Skeletal muscle satellite cell (primary cell): ENCODE measurements around the gene ACCSL.

Experiments
- H3K27me3 ChIP-seq: 2 replicates; pipeline ENCODE4 v1.7.0; 2013; ENCODE audit warnings: low read length; ENCODE audit not compliant: control insufficient read depth, insufficient read depth
- H3K36me3 ChIP-seq: 2 replicates; pipeline ENCODE4 v1.7.0; 2013; ENCODE audit warnings: mild to moderate bottlenecking, control low read depth, low read length; ENCODE audit not compliant: insufficient read depth
- H3K4me1 ChIP-seq: 2 replicates; pipeline ENCODE4 v1.7.0; 2013; ENCODE audit warnings: low read length; ENCODE audit not compliant: control insufficient read depth, insufficient read depth
- H3K4me2 ChIP-seq: 2 replicates; pipeline ENCODE4 v1.7.0; 2013; ENCODE audit warnings: mild to moderate bottlenecking, low read length
- H3K4me3 ChIP-seq: 2 replicates; pipeline ENCODE4 v1.7.0; 2013; ENCODE audit warnings: low read length
- H3K9ac ChIP-seq: 2 replicates; pipeline ENCODE4 v1.7.0; 2013; ENCODE audit warnings: mild to moderate bottlenecking, low read depth, low read length, moderate library complexity
- H3K9me3 ChIP-seq: replicated peaks from 2 replicates; pipeline ENCODE4 v1.7.0; 2013; ENCODE audit warnings: mild to moderate bottlenecking, control low read depth, low read length

Gene ACCSL

DNA sequence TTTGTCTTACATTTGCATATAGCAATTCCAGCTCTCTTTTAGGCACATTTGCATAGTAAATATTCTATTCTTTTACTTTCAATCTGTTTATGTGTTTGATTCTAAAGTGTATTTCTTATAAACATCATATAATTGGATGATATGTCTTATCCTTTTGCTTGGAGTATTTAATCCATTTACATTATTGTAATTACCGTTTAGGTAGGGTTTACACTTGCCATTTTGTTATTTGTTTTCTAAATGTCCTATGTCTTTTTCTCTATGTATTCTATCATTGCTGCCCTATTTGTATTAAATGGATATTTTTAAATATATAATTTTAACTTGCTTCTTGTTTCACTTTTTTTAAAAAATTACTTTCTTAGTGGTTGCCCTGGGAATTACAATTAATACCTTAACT is 22.8 kb upstream of the ACCSL start:
- no peak overlapping the region for H3K4me3 ChIP-seq
- no peak overlapping the region for H3K9ac ChIP-seq
- H3K27me3 ChIP-seq, result peaks cover 44% of the 10 kb centered on the region
- peaks cover 5% of the 10 kb centered on the region for H3K9me3 ChIP-seq
- H3K4me2 ChIP-seq, result no peak overlapping the region
- no peaks in the 10 kb centered on the region for H3K4me1 ChIP-seq
- H3K36me3 ChIP-seq, result no peaks in the 10 kb centered on the region

DNA sequence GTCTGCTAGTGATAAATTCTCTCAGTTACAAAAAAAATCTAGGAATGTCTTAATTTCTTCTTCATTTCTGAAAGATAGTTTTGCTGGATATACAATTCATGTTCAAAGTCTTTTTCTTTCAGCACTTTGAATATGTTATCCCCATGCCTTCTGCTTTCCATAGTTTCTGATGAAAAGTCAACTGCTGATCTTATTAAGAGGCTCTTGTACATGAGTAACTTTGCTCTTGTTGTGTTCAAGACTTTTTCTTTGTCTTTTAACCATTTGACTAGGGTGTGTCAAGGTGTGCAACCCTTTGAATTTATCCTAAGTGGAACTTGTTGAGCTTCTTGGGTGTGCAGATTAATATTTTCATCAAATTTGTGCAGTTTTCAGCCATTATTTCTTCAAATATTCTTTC is 22.1 kb upstream of the ACCSL start:
- Histone ChIP-seq H3K4me2 (no peak overlapping the region), H3K9ac (no peak overlapping the region), H3K9me3 (peaks cover 5% of the 10 kb centered on the region), H3K27me3 (peaks cover 41% of the 10 kb centered on the region), H3K4me3 (no peak overlapping the region), H3K4me1 (peaks cover 7% of the 10 kb centered on the region), H3K36me3 (no peaks in the 10 kb centered on the region)

GRCh38 chr11:44028401-44028800 is 19.4 kb upstream of the ACCSL start:
- Histone ChIP-seq H3K4me1 (peaks cover 22% of the 10 kb centered on the region), H3K36me3 (no peaks in the 10 kb centered on the region), H3K9me3 (peaks cover 5% of the 10 kb centered on the region), H3K4me2 (no peak overlapping the region), H3K27me3 (peaks cover 63% of the 10 kb centered on the region), H3K4me3 (no peak overlapping the region), H3K9ac (no peak overlapping the region)

- H3K4me1 ChIP-seq, result peaks cover 22% of the 10 kb centered on the region
- peaks cover 5% of the 10 kb centered on the region for H3K9me3 ChIP-seq
- H3K27me3 ChIP-seq, result peaks cover 62% of the 10 kb centered on the region
- H3K4me3 ChIP-seq, result no peak overlapping the region
- H3K4me2 ChIP-seq, result no peak overlapping the region
- no peak overlapping the region for H3K9ac ChIP-seq
- H3K36me3 ChIP-seq, result no peaks in the 10 kb centered on the region
Observed at GRCh38 chr11:44028816-44029506, 18.8 kb upstream of the ACCSL start.

GRCh38 chr11:44029507-44029845 is 18.3 kb upstream of the ACCSL start:
- Histone ChIP-seq H3K36me3 (no peaks in the 10 kb centered on the region), H3K4me2 (no peak overlapping the region), H3K27me3 (peaks cover 57% of the 10 kb centered on the region), H3K9me3 (peaks cover 5% of the 10 kb centered on the region), H3K9ac (no peak overlapping the region), H3K4me1 (peaks cover 22% of the 10 kb centered on the region), H3K4me3 (no peak overlapping the region)

- Histone ChIP-seq H3K4me1 (peaks cover 22% of the 10 kb centered on the region), H3K36me3 (no peaks in the 10 kb centered on the region), H3K27me3 (peaks cover 56% of the 10 kb centered on the region), H3K9me3 (peaks cover 5% of the 10 kb centered on the region), H3K4me3 (no peak overlapping the region), H3K9ac (no peak overlapping the region), H3K4me2 (no peak overlapping the region)
Observed at GRCh38 chr11:44029977-44030911, 17.5 kb upstream of the ACCSL start.

DNA sequence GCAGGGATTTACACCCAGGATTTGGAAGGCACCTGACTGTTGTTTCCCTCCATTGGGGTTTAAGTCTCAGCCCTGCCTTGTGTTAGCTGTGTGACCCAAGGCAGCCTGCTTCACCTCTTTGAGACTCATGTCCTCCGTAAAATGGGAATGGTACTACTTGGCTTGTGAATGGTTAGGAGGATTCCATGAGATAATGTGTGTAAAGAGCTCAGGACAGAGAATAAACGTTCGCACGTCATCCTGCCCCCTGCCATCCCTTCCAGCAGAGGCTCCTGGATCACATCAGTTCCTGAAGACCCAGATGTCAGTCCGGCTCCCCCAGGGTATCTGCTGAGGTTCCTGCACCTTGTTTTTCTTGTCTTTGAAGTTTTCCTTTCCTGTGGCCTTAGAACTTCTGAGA is 16.8 kb upstream of the ACCSL start:
- peaks cover 53% of the 10 kb centered on the region for H3K27me3 ChIP-seq
- H3K4me1 ChIP-seq, result peaks cover 22% of the 10 kb centered on the region
- H3K9me3 ChIP-seq, result no peaks in the 10 kb centered on the region
- no peak overlapping the region for H3K4me2 ChIP-seq
- H3K9ac ChIP-seq, result no peak overlapping the region
- no peak overlapping the region for H3K4me3 ChIP-seq
- no peaks in the 10 kb centered on the region for H3K36me3 ChIP-seq

DNA sequence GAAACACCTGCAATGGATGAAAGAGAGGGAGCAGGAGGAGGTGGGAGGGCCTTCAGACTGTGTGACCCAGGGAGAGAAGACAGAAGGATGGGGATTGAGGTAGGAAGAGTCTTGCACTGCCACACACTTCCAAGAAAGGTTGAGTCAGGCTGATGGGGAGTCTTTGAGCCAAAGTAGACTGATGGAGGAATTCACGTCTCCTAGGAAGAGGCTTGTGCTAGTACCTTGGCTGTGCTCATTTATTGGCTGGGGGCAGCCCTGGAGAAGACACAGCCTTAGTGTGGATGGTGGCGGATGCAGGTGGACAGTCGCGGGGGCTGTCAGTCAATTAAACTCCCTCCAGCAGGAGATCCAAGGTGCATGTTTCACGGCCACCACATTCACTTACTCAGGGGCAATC is 16.2 kb upstream of the ACCSL start:
- Histone ChIP-seq H3K9me3 (no peaks in the 10 kb centered on the region), H3K27me3 (peaks cover 50% of the 10 kb centered on the region)

DNA sequence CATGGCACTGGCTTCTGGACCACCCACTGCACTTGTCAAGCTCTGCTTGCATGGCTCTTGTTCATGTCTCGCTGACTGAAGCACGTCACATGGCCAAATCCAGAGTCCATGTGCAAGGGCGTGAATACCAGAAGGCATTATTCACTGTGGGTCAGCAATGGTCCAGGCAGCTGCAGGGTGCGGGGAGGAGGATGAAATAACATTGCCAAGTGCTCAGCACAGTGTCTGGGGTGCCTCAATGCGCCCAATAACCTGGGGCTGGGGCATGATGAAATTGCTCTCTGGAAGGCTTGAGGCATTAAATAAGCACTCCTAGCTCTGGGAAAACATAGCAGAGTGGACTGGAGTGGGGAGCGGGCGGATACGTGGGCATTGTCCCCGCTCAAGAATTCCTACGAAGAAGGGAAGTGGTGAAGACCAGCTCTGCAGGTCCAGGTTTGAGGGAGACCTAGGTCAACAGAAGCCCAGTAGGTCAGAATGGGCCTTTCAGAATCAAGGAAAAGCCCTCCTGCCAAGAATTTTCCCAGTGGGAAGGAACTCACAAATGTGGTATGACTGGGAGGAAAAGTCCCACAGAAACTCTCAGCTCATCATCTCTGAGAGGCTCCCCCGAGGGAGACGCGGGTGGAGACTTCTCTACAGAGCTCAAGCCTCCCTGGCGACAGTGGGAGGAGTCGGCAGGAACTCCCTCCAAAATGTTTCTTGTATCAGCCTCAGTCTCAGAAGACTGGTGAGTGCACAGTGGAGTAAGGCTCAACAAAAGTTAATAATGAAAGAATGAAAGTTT is 15.3 kb upstream of the ACCSL start:
- H3K9ac ChIP-seq, result no peak overlapping the region
- no peaks in the 10 kb centered on the region for H3K36me3 ChIP-seq

More for the DNA sequence above, 16.2 kb upstream of the ACCSL start:
- no peak overlapping the region for H3K9ac ChIP-seq
- H3K4me2 ChIP-seq, result no peak overlapping the region
- H3K36me3 ChIP-seq, result no peaks in the 10 kb centered on the region
- no peak overlapping the region for H3K4me3 ChIP-seq
- H3K4me1 ChIP-seq, result peaks cover 22% of the 10 kb centered on the region

DNA sequence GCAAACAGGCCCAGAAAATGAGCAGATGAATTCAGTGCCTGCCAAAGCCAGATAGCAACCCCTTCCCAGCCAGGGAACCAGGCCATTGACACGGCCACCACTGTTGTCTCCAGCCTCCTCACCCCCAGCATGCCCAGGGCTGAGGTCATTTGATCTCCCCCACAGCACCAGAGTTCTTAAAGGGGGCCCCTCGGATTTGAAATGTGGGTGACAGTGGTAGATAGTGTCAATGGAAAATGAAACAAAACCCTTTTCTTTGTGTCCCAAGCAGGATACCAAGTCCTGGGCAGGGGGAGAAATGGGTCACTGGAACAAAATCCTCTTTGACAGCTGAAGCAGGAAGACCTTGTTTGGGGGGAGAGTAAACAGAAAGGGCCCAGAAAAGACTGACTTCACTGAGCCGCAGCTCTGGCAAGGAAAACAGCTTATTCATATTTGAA is 14.3 kb upstream of the ACCSL start:
- peaks cover 49% of the 10 kb centered on the region for H3K27me3 ChIP-seq
- H3K36me3 ChIP-seq, result no peaks in the 10 kb centered on the region
- H3K4me1 ChIP-seq, result peaks cover 22% of the 10 kb centered on the region
- no peak overlapping the region for H3K9ac ChIP-seq
- no peak overlapping the region for H3K4me3 ChIP-seq
- no peaks in the 10 kb centered on the region for H3K9me3 ChIP-seq
- no peak overlapping the region for H3K4me2 ChIP-seq

More for the DNA sequence above, 15.3 kb upstream of the ACCSL start:
- Histone ChIP-seq H3K4me1 (peaks cover 22% of the 10 kb centered on the region), H3K9me3 (no peaks in the 10 kb centered on the region), H3K4me2 (peak overlapping the region; percentile 1), H3K27me3 (peaks cover 48% of the 10 kb centered on the region), H3K4me3 (no peak overlapping the region)

DNA sequence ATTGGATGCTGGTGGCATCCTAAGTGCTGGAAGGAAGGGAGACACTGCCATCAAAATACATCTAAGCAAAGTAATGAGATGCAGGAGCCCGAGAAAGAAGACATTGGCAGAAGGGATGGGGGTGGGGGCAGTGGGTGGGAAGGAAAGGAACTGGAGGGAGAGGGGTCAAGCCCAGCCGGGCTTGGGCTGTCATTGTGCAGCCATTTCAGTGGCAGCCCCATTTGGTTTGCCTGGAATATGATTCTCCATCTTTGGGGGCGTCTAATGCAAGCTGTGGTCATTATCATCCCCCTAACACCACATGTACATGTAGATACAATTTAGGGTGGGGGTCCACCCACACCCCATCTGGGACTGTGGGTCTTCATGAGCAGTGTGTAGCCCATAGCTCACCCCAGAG is 13.9 kb upstream of the ACCSL start:
- peaks cover 22% of the 10 kb centered on the region for H3K4me1 ChIP-seq
- H3K4me2 ChIP-seq, result no peak overlapping the region
- peaks cover 47% of the 10 kb centered on the region for H3K27me3 ChIP-seq
- no peaks in the 10 kb centered on the region for H3K9me3 ChIP-seq
- H3K4me3 ChIP-seq, result no peak overlapping the region
- H3K36me3 ChIP-seq, result no peaks in the 10 kb centered on the region
- no peak overlapping the region for H3K9ac ChIP-seq
